Measurements from ENCODE around the gene DLL4. TPM values are rescaled to one million over a fixed set of nuclear protein-coding genes. Genes with fewer than 3 reads are reported as not detected.

DLL4 gene
- total and polyA plus RNA-seq, 2 experiments from 2014 or later = 2.3 TPM; not detected in 1

GRCh38 chr15:40978562-40978961 is 49.4 kb downstream of the DLL4 start:
- TF ChIP-seq EZH2 (IDR thresholded peaks at IDR 0.05; ENCODE audit: borderline replicate concordance) = no peak
- TF ChIP-seq CTCF (IDR thresholded peaks at IDR 0.05; ENCODE audit: poor library complexity) = no peak
- TF ChIP-seq EZH2phosphoT487 (IDR thresholded peaks at IDR 0.05; ENCODE audit: low read depth, severe bottlenecking, unreplicated experiment) = no peak
- Histone ChIP-seq H3K4me2 (no peak overlapping the region), H3K4me1 (ENCODE audit: insufficient read depth) (no peaks in the 10 kb centered on the region), H2AFZ (no peak overlapping the region), H3K9me2 (replicated peaks; ENCODE audit: insufficient read depth) (no peaks in the 10 kb centered on the region), H3K4me3 (no peak overlapping the region), H3K27ac (no peak overlapping the region), H4K20me1 (ENCODE audit: insufficient read depth, poor library complexity, severe bottlenecking) (no peaks in the 10 kb centered on the region), H3K27me3 (no peaks in the 10 kb centered on the region), H3K36me3 (replicated peaks; ENCODE audit: insufficient read depth, low read depth) (no peaks in the 10 kb centered on the region), H3K9me3 (ENCODE audit: low read depth) (no peaks in the 10 kb centered on the region), H3K79me2 (no peaks in the 10 kb centered on the region)
- WGBS (ENCODE audit: low lambda C conversion rate, missing lambda C conversion rate) = 98% methylated on average over 4 of the region's 4 CpGs
- DNase-seq (ENCODE audit: low spot score) = no peak

GRCh38 chr15:40981186-40981585 is 52.0 kb downstream of the DLL4 start:
- no peaks in the 10 kb centered on the region for H3K36me3 ChIP-seq (replicated peaks; ENCODE audit: insufficient read depth, low read depth)
- H3K4me1 ChIP-seq (ENCODE audit: insufficient read depth) = no peaks in the 10 kb centered on the region
- no peak overlapping the region for H2AFZ ChIP-seq
- no peaks in the 10 kb centered on the region for H4K20me1 ChIP-seq (ENCODE audit: insufficient read depth, poor library complexity, severe bottlenecking)
- no peak overlapping the region for H3K4me2 ChIP-seq
- WGBS (ENCODE audit: low lambda C conversion rate, missing lambda C conversion rate) = 89% methylated on average over 3 of the region's 3 CpGs
- no peaks in the 10 kb centered on the region for H3K9me3 ChIP-seq (ENCODE audit: low read depth)
- DNase-seq (ENCODE audit: low spot score) = no peak
- H3K27ac ChIP-seq = no peak overlapping the region
- no peaks in the 10 kb centered on the region for H3K9me2 ChIP-seq (replicated peaks; ENCODE audit: insufficient read depth)
- TF ChIP-seq CTCF (IDR thresholded peaks at IDR 0.05; ENCODE audit: poor library complexity) = no peak
- TF ChIP-seq EZH2phosphoT487 (IDR thresholded peaks at IDR 0.05; ENCODE audit: low read depth, severe bottlenecking, unreplicated experiment) = no peak
- TF ChIP-seq EZH2 (IDR thresholded peaks at IDR 0.05; ENCODE audit: borderline replicate concordance) = no peak
- H3K27me3 ChIP-seq = no peaks in the 10 kb centered on the region
- no peak overlapping the region for H3K4me3 ChIP-seq
- H3K79me2 ChIP-seq = no peaks in the 10 kb centered on the region

GRCh38 chr15:40982855-40983254 is 53.7 kb downstream of the DLL4 start:
- Histone ChIP-seq H3K9me3 (ENCODE audit: low read depth) (no peaks in the 10 kb centered on the region), H3K27me3 (no peaks in the 10 kb centered on the region), H3K79me2 (no peaks in the 10 kb centered on the region), H3K27ac (no peak overlapping the region), H4K20me1 (ENCODE audit: insufficient read depth, poor library complexity, severe bottlenecking) (no peaks in the 10 kb centered on the region), H3K4me1 (ENCODE audit: insufficient read depth) (no peaks in the 10 kb centered on the region), H2AFZ (no peak overlapping the region), H3K4me2 (no peak overlapping the region), H3K36me3 (replicated peaks; ENCODE audit: insufficient read depth, low read depth) (no peaks in the 10 kb centered on the region), H3K9me2 (replicated peaks; ENCODE audit: insufficient read depth) (no peaks in the 10 kb centered on the region), H3K4me3 (no peak overlapping the region)
- DNase-seq (ENCODE audit: low spot score) = no peak
- 96% methylated on average over 13 of the region's 13 CpGs for WGBS (ENCODE audit: low lambda C conversion rate, missing lambda C conversion rate)
- TF ChIP-seq EZH2phosphoT487 (IDR thresholded peaks at IDR 0.05; ENCODE audit: low read depth, severe bottlenecking, unreplicated experiment) (no peak), EZH2 (IDR thresholded peaks at IDR 0.05; ENCODE audit: borderline replicate concordance) (no peak), CTCF (IDR thresholded peaks at IDR 0.05; ENCODE audit: poor library complexity) (no peak)

- H3K9me2 ChIP-seq (replicated peaks; ENCODE audit: insufficient read depth) = no peaks in the 10 kb centered on the region
- no peaks in the 10 kb centered on the region for H4K20me1 ChIP-seq (ENCODE audit: insufficient read depth, poor library complexity, severe bottlenecking)
- no peak overlapping the region for H2AFZ ChIP-seq
- no peaks in the 10 kb centered on the region for H3K27me3 ChIP-seq
- H3K36me3 ChIP-seq (replicated peaks; ENCODE audit: insufficient read depth, low read depth) = no peaks in the 10 kb centered on the region
- H3K4me1 ChIP-seq (ENCODE audit: insufficient read depth) = no peaks in the 10 kb centered on the region
- H3K79me2 ChIP-seq = no peaks in the 10 kb centered on the region
- 91% methylated on average over 5 of the region's 5 CpGs for WGBS (ENCODE audit: low lambda C conversion rate, missing lambda C conversion rate)
- no peak overlapping the region for H3K27ac ChIP-seq
- H3K4me2 ChIP-seq = no peak overlapping the region
- no peaks in the 10 kb centered on the region for H3K9me3 ChIP-seq (ENCODE audit: low read depth)
- H3K4me3 ChIP-seq = no peak overlapping the region
- no peak for TF ChIP-seq CTCF (IDR thresholded peaks at IDR 0.05; ENCODE audit: poor library complexity)
- no peak for TF ChIP-seq EZH2 (IDR thresholded peaks at IDR 0.05; ENCODE audit: borderline replicate concordance)
- no peak for TF ChIP-seq EZH2phosphoT487 (IDR thresholded peaks at IDR 0.05; ENCODE audit: low read depth, severe bottlenecking, unreplicated experiment)
- no peak for DNase-seq (ENCODE audit: low spot score)
Observed at GRCh38 chr15:40984406-40984805, 55.3 kb downstream of the DLL4 start.
